NCI-H2196 (cell line): ENCODE results near the gene ZNF548.
"Not testable (repeated sequence)": the region's sequence is repeated elsewhere in the genome, so short reads cannot be mapped to it uniquely, and the experiment has no call there.

Experiments used
- DNase-seq: peaks from one replicate; lab custom pipeline; 2025; ENCODE audit not compliant: unreplicated experiment; lab: John Stamatoyannopoulos, UW

The ZNF548 gene

DNA sequence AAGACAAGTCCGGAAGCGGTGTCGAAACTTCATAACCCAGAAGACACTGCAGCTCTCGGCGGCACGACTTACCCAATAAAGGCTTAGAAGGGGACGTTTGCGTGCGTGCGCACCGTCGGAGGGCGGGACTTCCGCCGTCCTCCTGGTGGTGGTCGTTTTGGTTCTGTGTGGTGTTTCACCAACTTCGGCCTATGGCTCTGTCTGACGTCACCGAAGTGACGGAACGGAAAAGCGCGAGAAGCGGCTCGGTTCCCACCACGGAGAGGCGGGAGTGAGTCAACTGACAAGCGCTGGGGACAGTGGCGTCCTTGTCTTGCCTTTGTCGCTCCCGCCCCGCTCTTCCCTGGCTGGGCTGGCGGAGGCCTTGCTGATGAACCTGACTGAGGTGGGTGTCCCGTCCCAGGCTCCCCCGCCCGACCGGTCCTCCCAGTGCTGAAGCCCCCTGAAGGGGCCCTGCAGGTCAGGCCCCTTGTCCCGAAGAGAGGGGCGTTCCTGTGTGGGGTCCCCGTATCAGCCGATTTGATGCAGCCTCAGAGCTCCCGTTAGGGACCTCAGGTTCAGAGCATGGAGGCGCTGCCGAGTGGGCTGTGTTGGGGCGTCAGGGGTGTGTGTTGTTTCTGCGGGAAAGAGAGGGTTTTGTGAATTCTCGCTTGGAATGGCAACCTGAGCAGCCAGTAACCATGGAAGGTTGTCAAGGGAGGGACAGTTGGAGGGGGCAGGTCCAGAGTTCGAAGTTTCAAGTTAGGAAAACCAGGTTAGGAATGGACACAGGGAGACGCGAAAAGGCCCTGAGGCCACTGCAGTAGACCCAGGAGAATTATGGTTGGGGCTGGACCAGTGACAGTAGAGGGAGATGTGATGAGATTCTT is at the start of gene ZNF548:
Gene ZNF548 (plus strand): TSS at position 125 of the 869 bp plus-strand sequence. CDS start 246 bp downstream, at position 371.
- peak; percentile 96 for DNase-seq

- DNase-seq = no peak
Observed at GRCh38 chr19:57342582-57342981, 47.1 kb upstream of the ZNF548 start.

DNA sequence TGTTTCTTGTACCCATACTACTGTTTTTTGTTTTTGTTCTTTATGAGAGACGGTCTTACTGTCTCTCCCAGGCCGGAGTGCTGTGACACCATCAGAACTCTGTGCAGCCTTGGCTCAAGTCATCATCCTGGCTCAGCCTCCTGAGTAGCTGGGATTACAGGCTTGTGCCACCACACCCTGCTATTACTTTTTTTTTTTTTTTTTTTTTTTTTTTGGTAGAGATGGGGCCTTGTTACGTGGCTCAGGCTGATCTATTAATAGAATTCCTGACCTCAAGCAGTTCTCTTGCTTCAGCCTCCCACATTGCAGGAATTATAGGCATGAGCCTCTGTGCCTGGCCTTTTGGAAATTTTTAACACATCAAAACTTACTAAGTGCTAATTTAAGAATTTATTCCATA is 41.5 kb upstream of the ZNF548 start:
- no peak for DNase-seq

DNA sequence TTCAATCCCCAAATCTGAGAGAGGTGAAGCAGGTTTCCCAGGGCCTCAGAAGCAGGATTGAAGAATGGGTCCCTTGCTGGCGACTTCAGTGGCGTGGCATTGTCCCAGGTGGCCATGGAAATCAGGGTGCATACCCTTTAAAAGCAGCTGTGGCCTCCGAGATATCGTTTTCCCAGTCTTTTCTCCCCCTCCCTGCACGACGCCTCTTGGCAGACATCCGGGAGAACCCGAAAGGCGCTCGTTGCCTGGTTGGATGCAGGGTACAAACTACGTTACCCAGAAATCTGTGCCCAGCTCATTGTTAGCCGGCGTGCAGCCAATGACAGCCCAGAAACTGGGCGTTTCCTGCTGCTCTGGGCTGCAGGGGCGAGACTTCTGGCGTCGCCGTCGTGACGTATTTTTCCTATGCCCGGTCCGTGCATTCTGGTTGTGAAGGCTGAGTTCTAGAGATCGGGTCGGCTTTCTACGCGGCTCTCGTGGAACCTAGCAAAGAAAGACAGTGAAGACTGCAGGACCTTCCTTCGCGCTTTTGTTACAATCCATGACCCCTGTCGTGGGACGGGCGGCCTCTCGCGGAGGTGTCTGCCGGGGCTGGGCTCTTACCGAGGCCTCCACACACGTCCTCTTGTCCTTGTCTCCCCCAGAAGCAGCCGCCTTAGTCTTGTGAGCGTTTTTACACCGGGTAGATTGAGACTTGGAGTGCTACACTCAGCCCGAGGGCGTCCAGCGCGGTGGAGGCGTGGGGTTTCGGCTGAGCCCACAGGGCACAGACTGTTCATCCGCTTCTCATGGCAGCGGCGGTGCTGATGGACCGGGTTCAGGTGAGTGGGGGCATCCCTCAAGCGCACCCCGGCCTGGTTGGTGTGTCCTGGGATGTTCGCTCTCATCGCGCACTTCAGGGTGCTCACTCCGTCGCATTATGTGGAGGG is 38.5 kb upstream of the ZNF548 start, which contains the start of gene ZNF304:
Gene ZNF304 (plus strand): TSS at position 395 of the 929 bp plus-strand sequence. CDS start 394 bp downstream, at position 789.
- peak; percentile 96 for DNase-seq

DNA sequence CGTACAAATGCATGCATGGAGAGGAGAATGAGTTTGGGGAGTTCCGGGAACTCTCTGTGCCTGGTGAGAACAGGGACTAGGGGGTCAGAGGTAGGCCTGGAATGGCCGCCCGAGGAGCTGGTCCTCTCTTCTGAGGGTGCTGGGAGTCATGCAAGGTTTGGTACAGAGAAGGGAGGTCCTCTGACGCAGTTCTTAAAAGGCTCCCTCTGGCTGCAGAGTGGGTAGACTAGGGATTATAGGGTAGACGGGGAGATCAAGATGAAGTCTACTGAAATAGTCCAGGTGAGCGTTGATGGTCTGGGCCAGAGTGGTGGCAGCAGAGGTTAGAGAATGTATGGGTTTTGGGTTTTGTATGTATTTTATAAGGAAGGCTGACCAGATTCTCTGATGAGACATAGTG is 37.8 kb upstream of the ZNF548 start:
- no peak for DNase-seq

GRCh38 chr19:57355916-57356315 is 33.7 kb upstream of the ZNF548 start:
- DNase-seq = no peak

DNA sequence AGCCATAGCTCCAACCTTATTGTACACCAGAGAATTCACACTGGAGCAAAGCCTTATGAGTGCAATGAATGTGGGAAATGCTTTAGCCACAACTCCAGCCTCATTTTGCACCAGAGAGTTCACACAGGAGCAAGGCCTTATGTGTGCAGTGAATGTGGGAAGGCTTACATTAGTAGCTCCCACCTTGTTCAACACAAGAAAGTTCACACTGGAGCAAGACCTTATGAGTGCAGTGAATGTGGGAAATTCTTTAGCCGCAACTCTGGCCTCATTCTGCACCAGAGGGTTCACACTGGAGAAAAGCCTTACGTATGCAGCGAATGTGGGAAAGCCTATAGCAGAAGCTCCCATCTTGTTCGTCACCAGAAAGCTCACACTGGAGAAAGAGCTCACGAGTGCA is 32.2 kb upstream of the ZNF548 start:
- DNase-seq = no peak

DNA sequence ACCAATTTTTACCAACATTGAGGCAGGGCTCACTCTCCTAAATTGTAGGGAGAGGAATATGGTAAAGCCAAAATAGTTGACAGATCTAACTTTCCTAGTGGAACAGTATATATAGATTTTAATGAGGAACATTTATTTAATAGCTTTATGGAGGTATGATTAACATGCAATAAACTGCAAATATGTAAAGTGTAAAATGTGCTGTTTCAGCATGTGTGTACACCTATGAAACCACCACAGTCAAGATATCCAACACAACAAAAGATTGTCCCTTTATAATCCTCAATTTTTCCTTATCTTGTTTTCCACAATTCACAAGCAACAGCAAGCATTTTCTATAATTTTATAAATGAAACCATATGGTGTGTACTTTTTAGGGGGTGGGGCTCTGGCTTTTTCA is 30.4 kb upstream of the ZNF548 start:
- DNase-seq = no peak

- no peak for DNase-seq
Observed at GRCh38 chr19:57362419-57362818, 27.2 kb upstream of the ZNF548 start.

GRCh38 chr19:57362997-57363687 is 26.5 kb upstream of the ZNF548 start, which contains the start of the genes TRAPPC2B and ZNF547:
Gene TRAPPC2B, plus strand, starts transcription at chr19:57363551. Its CDS starts 1,283 bp downstream, at chr19:57364834.
Gene ZNF547, plus strand, starts transcription at chr19:57363551. Its CDS starts 5,005 bp downstream, at chr19:57368556.
- DNase-seq = peak; percentile 98

GRCh38 chr19:57363688-57364181 is 25.9 kb upstream of the ZNF548 start:
- no peak for DNase-seq

GRCh38 chr19:57366776-57367175 is 22.9 kb upstream of the ZNF548 start:
- no peak for DNase-seq

GRCh38 chr19:57374179-57374578 is 15.5 kb upstream of the ZNF548 start:
- no peak for DNase-seq

GRCh38 chr19:57374647-57375046 is 15.0 kb upstream of the ZNF548 start:
- DNase-seq = not testable (repeated sequence)

DNA sequence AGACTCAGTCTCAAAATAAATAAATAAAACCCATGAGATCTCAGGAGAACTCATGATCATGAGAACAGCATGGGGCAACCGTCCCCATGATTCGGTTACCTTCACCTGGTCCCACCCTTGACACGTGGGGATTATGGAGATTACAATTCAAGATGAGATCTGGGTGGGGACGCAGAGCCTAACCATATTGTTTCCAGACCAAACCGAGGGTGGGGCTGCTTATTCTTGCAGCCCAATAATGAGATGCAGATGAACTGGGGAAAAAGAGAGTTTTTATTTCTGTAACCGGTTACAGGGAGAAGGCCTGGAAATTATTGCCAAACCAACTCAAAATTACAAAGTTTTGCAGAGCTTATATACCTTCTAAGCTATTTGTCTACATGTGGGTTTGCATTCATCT is 13.5 kb upstream of the ZNF548 start:
- DNase-seq = no peak

DNA sequence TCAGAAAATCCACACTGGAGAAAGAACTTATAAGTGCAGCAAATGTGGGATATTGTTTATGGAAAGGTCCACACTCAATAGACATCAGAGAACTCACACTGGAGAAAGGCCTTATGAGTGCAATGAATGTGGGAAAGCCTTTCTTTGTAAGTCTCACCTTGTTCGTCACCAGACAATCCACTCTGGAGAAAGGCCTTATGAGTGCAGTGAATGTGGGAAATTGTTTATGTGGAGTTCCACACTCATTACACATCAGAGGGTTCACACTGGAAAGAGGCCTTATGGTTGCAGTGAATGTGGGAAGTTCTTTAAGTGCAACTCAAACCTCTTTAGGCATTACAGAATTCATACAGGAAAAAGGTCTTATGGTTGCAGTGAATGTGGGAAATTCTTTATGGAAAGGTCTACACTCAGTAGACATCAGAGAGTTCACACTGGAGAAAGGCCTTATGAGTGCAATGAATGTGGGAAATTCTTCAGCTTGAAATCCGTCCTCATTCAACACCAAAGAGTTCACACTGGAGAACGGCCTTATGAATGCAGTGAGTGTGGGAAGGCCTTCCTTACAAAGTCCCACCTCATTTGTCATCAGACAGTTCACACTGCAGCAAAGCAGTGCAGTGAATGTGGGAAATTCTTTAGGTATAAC is 12.0 kb upstream of the ZNF548 start:
- no peak for DNase-seq

GRCh38 chr19:57380923-57381322 is 8.7 kb upstream of the ZNF548 start:
- no peak for DNase-seq

- DNase-seq = no peak
Observed at GRCh38 chr19:57382806-57383488, 6.7 kb upstream of the ZNF548 start.

- DNase-seq = no peak
Observed at GRCh38 chr19:57389194-57389729, 392 bp upstream of the ZNF548 start.
